Astrocyte (in vitro differentiated cells and primary cell): Measurements from ENCODE around the gene RCE1. TPM values are rescaled to one million over a fixed set of nuclear protein-coding genes. Genes with fewer than 3 reads are reported as not detected.

Experiments used
- DNase-seq: peaks from one replicate; pipeline ENCODE4 v3.0.0-alpha.2; 2010; ENCODE audit warnings: low read depth
- FAIRE-seq: peaks from 2 replicates; lab custom pipeline; 2011; peaks lifted over from hg19 to GRCh38; lab: Jason Lieb, UNC
- H2AFZ ChIP-seq: 2 replicates; pipeline ENCODE4 v1.6.0; 2012; ENCODE audit warnings: low read depth, low read length, inconsistent platforms
- H3K27ac ChIP-seq: 2 replicates; pipeline ENCODE4 v1.5.1; 2011; ENCODE audit warnings: low read depth, low read length, inconsistent platforms
- H3K27me3 ChIP-seq: 2 replicates; pipeline ENCODE4 v1.6.0; 2011; ENCODE audit warnings: low read length, inconsistent platforms; ENCODE audit not compliant: insufficient read depth
- H3K36me3 ChIP-seq: 2 replicates; pipeline ENCODE4 v1.5.1; 2011; ENCODE audit warnings: low read length, inconsistent platforms; ENCODE audit not compliant: insufficient read depth
- H3K4me1 ChIP-seq: 2 replicates; pipeline ENCODE4 v1.5.1; 2011; ENCODE audit warnings: low read length, inconsistent platforms; ENCODE audit not compliant: insufficient read depth
- H3K4me2 ChIP-seq: 2 replicates; pipeline ENCODE4 v1.6.0; 2012; ENCODE audit warnings: low read length, inconsistent platforms
- H3K4me3 ChIP-seq: 2 replicates; pipeline ENCODE4 v1.5.1; 2011; ENCODE audit warnings: low read depth, mild to moderate bottlenecking, low read length, inconsistent platforms; ENCODE audit not compliant: insufficient read depth
- H3K79me2 ChIP-seq: 2 replicates; pipeline ENCODE4 v1.6.0; 2012; ENCODE audit warnings: mild to moderate bottlenecking, low read length, inconsistent platforms; ENCODE audit not compliant: insufficient read depth
- H3K9ac ChIP-seq: 2 replicates; pipeline ENCODE4 v1.6.0; 2012; ENCODE audit warnings: mild to moderate bottlenecking, low read length, inconsistent platforms
- H3K9me3 ChIP-seq: 2 replicates; pipeline ENCODE4 v1.5.1; 2012; ENCODE audit warnings: low read depth, mild to moderate bottlenecking, low read length, inconsistent platforms; ENCODE audit not compliant: insufficient read depth
- H4K20me1 ChIP-seq: 2 replicates; pipeline ENCODE4 v1.6.0; 2012; ENCODE audit warnings: low read length, inconsistent platforms; ENCODE audit not compliant: insufficient read depth
- H3K27ac Mint-ChIP-seq: one replicate; pipeline ENCODE4 v1.8.0; 2021; ENCODE audit warnings: mild to moderate bottlenecking, mixed read lengths; ENCODE audit not compliant: unreplicated experiment
- H3K27me3 Mint-ChIP-seq: one replicate; pipeline ENCODE4 v1.8.0; 2021; ENCODE audit warnings: low read depth, mixed read lengths; ENCODE audit not compliant: unreplicated experiment
- H3K36me3 Mint-ChIP-seq: one replicate; pipeline ENCODE4 v1.8.0; 2021; ENCODE audit warnings: low read depth, mixed read lengths; ENCODE audit not compliant: unreplicated experiment
- H3K4me1 Mint-ChIP-seq: one replicate; pipeline ENCODE4 v1.8.0; 2021; ENCODE audit warnings: low read depth, mixed read lengths; ENCODE audit not compliant: unreplicated experiment
- H3K4me3 Mint-ChIP-seq: one replicate; pipeline ENCODE4 v1.8.0; 2021; ENCODE audit warnings: mild to moderate bottlenecking, moderate library complexity, mixed read lengths; ENCODE audit not compliant: unreplicated experiment
- H3K9me3 Mint-ChIP-seq: one replicate; pipeline ENCODE4 v1.8.0; 2021; ENCODE audit warnings: mild to moderate bottlenecking, mixed read lengths; ENCODE audit not compliant: unreplicated experiment
- EZH2 ChIP-seq: IDR thresholded peaks from 2 replicates; pipeline ENCODE4 v1.6.1; 2012; ENCODE audit warnings: mild to moderate bottlenecking, low read length, inconsistent platforms; ENCODE audit not compliant: insufficient read depth
- total RNA-seq: library from RNA; stranded (reverse); gene quantifications from 2 replicates; pipeline ENCODE4 v1.2.1, GENCODE V29; 2021
- TF ChIP-seq, protein P1 (sequence below): IDR thresholded peaks from 2 replicates; pipeline ENCODE4 v1.5.1; 2011; ENCODE audit warnings: low read depth, mild to moderate bottlenecking, inconsistent platforms, low read length, moderate library complexity; ENCODE audit not compliant: insufficient read depth

RCE1 gene
- total RNA-seq, 1 donor from 2014 or later: 19.8 TPM

DNA sequence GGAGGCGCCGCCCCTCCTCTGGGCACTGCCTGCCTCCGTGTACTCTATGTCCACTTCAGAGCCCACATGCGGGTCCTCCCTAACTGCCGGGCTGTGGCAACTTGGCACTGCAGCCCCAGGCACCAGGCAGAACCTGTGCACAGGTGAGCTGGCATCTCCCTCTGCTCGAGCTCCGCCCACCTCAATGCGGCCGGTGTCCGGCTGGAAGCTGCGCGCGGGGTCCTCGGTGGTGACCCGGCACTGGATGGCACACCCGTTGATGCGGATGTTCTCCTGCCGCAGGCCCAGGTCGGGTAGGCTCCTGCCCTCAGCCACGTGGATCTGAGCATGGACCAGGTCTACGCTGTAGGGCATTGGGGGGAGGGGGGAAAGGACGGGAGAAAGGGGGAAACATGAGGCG lies 22.8 kb downstream of the RCE1 start:
- TF ChIP-seq EZH2: no peak
- H2AFZ ChIP-seq: no peak overlapping the region
- no peak overlapping the region for H3K4me3 ChIP-seq
- no peaks in the 10 kb centered on the region for H3K79me2 ChIP-seq
- no peaks in the 10 kb centered on the region for H3K4me1 Mint-ChIP-seq
- no peak overlapping the region for H3K4me2 ChIP-seq
- no peaks in the 10 kb centered on the region for H3K9me3 ChIP-seq
- no peak for FAIRE-seq
- no peak overlapping the region for H3K9ac ChIP-seq
- no peak overlapping the region for H3K27ac ChIP-seq
- no peaks in the 10 kb centered on the region for H3K4me1 ChIP-seq
- H3K27me3 ChIP-seq: no peaks in the 10 kb centered on the region
- no peak overlapping the region for H3K4me3 Mint-ChIP-seq
- H3K9me3 Mint-ChIP-seq: no peaks in the 10 kb centered on the region
- no peak overlapping the region for H3K27ac Mint-ChIP-seq
- peaks cover 3% of the 10 kb centered on the region for H4K20me1 ChIP-seq
- no peak for DNase-seq
- H3K36me3 ChIP-seq: no peaks in the 10 kb centered on the region
- peaks cover 2% of the 10 kb centered on the region for H3K27me3 Mint-ChIP-seq
- peaks cover 1% of the 10 kb centered on the region for H3K36me3 Mint-ChIP-seq

DNA sequence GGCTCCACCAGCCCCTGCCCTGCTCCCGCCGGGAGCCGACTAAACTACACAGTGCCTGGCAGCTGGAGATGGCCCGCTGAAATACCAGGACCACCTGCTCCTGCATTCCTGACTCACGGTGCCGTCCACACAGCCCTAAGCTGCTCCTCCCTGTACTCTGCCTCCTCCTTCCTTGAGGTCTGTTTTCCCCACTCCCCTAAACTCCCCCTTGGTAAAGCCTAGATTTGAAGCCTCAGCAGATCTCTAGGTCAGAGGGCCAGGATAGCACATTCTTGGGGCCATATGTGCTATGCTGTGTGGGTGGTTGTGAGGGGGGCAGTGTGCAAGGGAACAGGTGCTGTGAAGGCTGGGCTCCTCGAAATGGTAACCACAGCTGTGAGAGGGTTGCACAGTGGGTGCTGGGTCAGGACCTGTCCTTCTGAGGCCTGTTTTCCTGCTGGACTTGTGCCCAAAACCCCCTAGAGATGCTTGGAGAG lies 23.3 kb downstream of the RCE1 start:
- no peaks in the 10 kb centered on the region for H3K27me3 ChIP-seq
- DNase-seq (no peak), FAIRE-seq (no peak)
- H3K36me3 ChIP-seq: no peaks in the 10 kb centered on the region
- H3K36me3 Mint-ChIP-seq: peaks cover 1% of the 10 kb centered on the region
- H3K27me3 Mint-ChIP-seq: peaks cover 3% of the 10 kb centered on the region
- H3K4me3 ChIP-seq: no peak overlapping the region
- no peaks in the 10 kb centered on the region for H3K4me1 ChIP-seq
- no peaks in the 10 kb centered on the region for H3K79me2 ChIP-seq
- no peak overlapping the region for H3K4me3 Mint-ChIP-seq
- H3K27ac ChIP-seq: no peak overlapping the region
- no peaks in the 10 kb centered on the region for H3K4me1 Mint-ChIP-seq
- no peak overlapping the region for H3K9ac ChIP-seq
- H3K9me3 ChIP-seq: no peaks in the 10 kb centered on the region
- H2AFZ ChIP-seq: no peak overlapping the region
- no peak overlapping the region for H3K27ac Mint-ChIP-seq
- H3K9me3 Mint-ChIP-seq: no peaks in the 10 kb centered on the region
- H4K20me1 ChIP-seq: no peaks in the 10 kb centered on the region
- TF ChIP-seq, protein P1, sequence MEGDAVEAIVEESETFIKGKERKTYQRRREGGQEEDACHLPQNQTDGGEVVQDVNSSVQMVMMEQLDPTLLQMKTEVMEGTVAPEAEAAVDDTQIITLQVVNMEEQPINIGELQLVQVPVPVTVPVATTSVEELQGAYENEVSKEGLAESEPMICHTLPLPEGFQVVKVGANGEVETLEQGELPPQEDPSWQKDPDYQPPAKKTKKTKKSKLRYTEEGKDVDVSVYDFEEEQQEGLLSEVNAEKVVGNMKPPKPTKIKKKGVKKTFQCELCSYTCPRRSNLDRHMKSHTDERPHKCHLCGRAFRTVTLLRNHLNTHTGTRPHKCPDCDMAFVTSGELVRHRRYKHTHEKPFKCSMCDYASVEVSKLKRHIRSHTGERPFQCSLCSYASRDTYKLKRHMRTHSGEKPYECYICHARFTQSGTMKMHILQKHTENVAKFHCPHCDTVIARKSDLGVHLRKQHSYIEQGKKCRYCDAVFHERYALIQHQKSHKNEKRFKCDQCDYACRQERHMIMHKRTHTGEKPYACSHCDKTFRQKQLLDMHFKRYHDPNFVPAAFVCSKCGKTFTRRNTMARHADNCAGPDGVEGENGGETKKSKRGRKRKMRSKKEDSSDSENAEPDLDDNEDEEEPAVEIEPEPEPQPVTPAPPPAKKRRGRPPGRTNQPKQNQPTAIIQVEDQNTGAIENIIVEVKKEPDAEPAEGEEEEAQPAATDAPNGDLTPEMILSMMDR: no peak
- TF ChIP-seq EZH2: no peak
- no peak overlapping the region for H3K4me2 ChIP-seq

DNA sequence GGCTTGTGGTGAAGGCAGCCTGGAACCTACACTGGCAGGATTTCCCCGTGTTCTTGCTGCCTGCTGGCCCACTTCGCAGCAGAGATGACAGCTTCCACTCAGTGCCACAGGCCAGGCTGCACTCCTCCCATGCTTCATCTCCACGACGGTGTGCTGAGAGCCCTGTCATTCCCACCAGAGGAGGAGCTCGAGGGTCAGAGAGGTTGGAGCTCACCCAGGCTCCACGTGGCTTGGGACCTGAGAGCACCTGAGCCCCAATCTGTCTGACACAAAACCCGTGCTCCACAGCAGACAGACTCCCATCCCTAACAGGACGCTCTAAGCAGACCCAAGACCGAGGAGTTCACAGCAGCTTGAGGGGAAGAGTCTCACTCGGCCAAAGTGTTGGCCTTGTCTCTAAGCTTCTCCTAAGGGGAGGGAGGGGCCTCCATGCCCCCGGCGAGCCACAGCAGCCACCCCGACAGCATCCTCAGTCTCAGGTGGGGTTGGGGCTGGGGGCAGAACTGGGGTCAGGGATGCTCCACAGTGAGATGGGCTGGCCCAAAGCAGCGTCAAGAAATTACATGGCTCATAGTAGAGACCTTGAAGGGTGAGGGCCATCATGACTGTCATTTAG lies 24.3 kb downstream of the RCE1 start:
- no peaks in the 10 kb centered on the region for H3K9me3 ChIP-seq
- no peak overlapping the region for H3K27ac Mint-ChIP-seq
- H3K36me3 Mint-ChIP-seq: peaks cover 1% of the 10 kb centered on the region
- no peak for DNase-seq
- H3K79me2 ChIP-seq: no peaks in the 10 kb centered on the region
- H3K27me3 Mint-ChIP-seq: peaks cover 4% of the 10 kb centered on the region
- no peak overlapping the region for H3K9ac ChIP-seq
- no peak overlapping the region for H3K27ac ChIP-seq
- H3K27me3 ChIP-seq: no peaks in the 10 kb centered on the region
- no peak overlapping the region for H3K4me2 ChIP-seq
- no peak overlapping the region for H3K4me3 ChIP-seq
- no peaks in the 10 kb centered on the region for H3K36me3 ChIP-seq
- no peak for FAIRE-seq
- no peaks in the 10 kb centered on the region for H3K9me3 Mint-ChIP-seq
- no peaks in the 10 kb centered on the region for H3K4me1 ChIP-seq
- no peak overlapping the region for H3K4me3 Mint-ChIP-seq
- TF ChIP-seq, protein P1: no peak
- no peak for TF ChIP-seq EZH2
- H2AFZ ChIP-seq: no peak overlapping the region
- H3K4me1 Mint-ChIP-seq: no peaks in the 10 kb centered on the region
- H4K20me1 ChIP-seq: no peaks in the 10 kb centered on the region
